Muscle layer of duodenum (tissue), 2 donors: ENCODE data around the gene UBE2I.

Experiments used
- H3K27ac ChIP-seq: one replicate; pipeline ENCODE4 v1.7.0; 2013; ENCODE audit warnings: mild to moderate bottlenecking, low read length
- H3K27me3 ChIP-seq: one replicate; pipeline ENCODE4 v1.7.0; 2013; ENCODE audit warnings: low read depth, mild to moderate bottlenecking, control low read depth, low read length
- H3K36me3 ChIP-seq, 2 donors: one replicate each; pipeline ENCODE4 v1.7.0; 2013; ENCODE audit warnings: low read length in 2 of 2, control low read depth in 1 of 2, mild to moderate bottlenecking in 1 of 2; ENCODE audit not compliant: insufficient read depth in 2 of 2, control insufficient read depth in 1 of 2
- H3K4me1 ChIP-seq, 2 donors: one replicate each; pipeline ENCODE4 v1.7.0; 2013; ENCODE audit warnings: low read length in 2 of 2, mild to moderate bottlenecking in 2 of 2, control low read depth in 1 of 2, moderate library complexity in 1 of 2; ENCODE audit not compliant: insufficient read depth in 2 of 2, control insufficient read depth in 1 of 2
- H3K4me3 ChIP-seq, 2 donors: one replicate each; pipeline ENCODE4 v1.7.0; 2013; ENCODE audit warnings: low read length in 2 of 2, low read depth in 1 of 2, mild to moderate bottlenecking in 1 of 2
- H3K9me3 ChIP-seq, 2 donors: one replicate each; pipeline ENCODE4 v1.7.0; 2013; ENCODE audit warnings: low read length in 2 of 2, control low read depth in 1 of 2, mild to moderate bottlenecking in 1 of 2; ENCODE audit not compliant: control insufficient read depth in 1 of 2
- donor health status: healthy.

UBE2I gene

GRCh38 chr16:1311212-1311737 lies 1.8 kb downstream of the UBE2I start:
- Histone ChIP-seq H3K9me3 (no peaks in the 10 kb centered on the region), H3K36me3 (peaks cover 13 to 27% of the 10 kb centered on the region in 2 donors), H3K4me1 (peaks cover 10 to 48% of the 10 kb centered on the region in 2 donors), H3K4me3 (peak overlapping the region; percentile 81 to 92), H3K27me3 (no peaks in the 10 kb centered on the region), H3K27ac (peak overlapping the region; percentile 8)

DNA sequence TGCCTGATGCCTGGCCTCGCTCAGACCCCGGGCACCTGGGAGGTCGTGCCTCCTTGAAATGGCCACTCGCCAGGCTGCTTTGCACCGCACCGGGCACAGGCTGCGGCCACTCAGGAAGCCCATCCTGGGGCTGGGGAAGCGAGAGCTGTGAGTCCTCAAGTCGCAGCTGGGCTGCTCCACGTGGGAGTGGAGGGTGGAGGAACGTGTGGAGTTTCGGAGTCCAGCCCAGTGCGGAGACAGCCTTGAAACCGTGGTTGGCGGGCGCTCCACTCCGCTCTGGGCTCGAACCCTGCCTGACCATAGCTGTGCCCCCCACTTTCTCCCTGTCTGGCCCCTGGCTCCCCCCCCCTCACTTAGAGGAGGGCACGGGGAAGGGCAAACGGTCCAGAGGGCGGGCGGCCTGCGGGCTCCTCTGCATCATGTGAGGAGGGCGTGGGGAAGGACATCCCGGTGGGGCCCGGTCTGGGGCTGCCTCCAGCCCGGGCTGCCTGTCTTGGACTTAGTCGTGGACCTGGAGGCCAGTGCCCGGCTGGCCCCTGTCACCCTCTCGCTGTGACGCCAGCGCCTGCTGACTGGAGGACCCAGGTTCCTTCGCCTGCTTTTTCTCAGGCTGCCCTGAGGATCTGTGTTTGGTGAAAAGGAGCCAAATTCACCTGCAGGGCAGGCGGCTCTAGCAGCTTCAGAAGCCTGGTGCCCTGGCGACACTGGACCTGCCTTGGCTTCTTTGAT lies 2.5 kb downstream of the UBE2I start:
- Histone ChIP-seq H3K9me3 (no peaks in the 10 kb centered on the region), H3K27ac (peak overlapping the region; percentile 8), H3K27me3 (no peaks in the 10 kb centered on the region), H3K4me1 (peaks cover 10 to 48% of the 10 kb centered on the region in 2 donors), H3K36me3 (peaks cover 18 to 32% of the 10 kb centered on the region in 2 donors), H3K4me3 (peak overlapping the region; percentile 81 to 92)

- H3K4me1 ChIP-seq: peaks cover 10 to 48% of the 10 kb centered on the region in 2 donors
- no peaks in the 10 kb centered on the region for H3K9me3 ChIP-seq
- H3K4me3 ChIP-seq: peak overlapping the region in 1 of 2 donors; percentile 92
- H3K27ac ChIP-seq: no peak overlapping the region
- H3K27me3 ChIP-seq: no peaks in the 10 kb centered on the region
- peaks cover 22 to 38% of the 10 kb centered on the region in 2 donors for H3K36me3 ChIP-seq
Observed at GRCh38 chr16:1312467-1312816, 3.0 kb downstream of the UBE2I start.

- Histone ChIP-seq H3K9me3 (no peaks in the 10 kb centered on the region), H3K4me3 (peak overlapping the region in 1 of 2 donors; percentile 92), H3K36me3 (peaks cover 27 to 42% of the 10 kb centered on the region in 2 donors), H3K27ac (no peak overlapping the region), H3K27me3 (no peaks in the 10 kb centered on the region), H3K4me1 (peaks cover 10 to 48% of the 10 kb centered on the region in 2 donors)
Observed at GRCh38 chr16:1312903-1313302, 3.5 kb downstream of the UBE2I start.

- Histone ChIP-seq H3K4me1 (peaks cover 10 to 48% of the 10 kb centered on the region in 2 donors), H3K4me3 (no peak overlapping the region), H3K27me3 (no peaks in the 10 kb centered on the region), H3K9me3 (no peaks in the 10 kb centered on the region), H3K27ac (no peak overlapping the region), H3K36me3 (peaks cover 35 to 52% of the 10 kb centered on the region in 2 donors)
Observed at GRCh38 chr16:1313721-1314369, 4.4 kb downstream of the UBE2I start.

DNA sequence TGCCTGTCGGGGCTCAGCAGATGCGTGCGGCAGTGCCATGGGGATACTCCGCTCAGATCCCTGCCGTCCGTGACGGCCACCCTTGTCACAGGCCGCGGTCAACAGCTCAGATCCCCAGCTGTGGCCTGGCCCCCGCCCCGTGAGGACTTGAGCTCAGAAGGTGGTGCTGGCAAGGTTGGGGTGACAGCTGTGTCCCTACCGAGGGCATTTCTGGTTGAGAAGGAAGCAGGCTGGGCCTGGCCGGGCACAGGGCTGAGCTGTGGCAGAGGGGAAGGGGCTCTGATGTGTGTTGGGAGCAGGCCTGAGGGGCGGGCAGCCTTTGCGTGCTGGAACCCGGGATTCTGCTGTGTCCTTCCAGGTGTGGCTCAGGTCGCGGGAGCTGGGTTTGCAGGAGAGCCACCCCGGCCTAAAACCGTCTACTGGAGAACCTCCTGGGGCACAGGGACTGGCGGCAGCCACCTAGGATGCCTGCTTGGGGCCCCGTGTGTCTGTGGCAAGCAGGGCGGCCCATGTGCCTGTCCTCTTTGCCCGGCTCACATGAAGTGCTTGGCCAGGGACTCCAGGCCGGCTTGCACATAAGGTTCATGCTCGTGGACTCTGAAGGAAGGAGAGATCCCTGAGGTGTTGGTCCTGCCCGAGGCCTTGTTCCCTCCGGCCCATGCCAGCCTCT lies 5.1 kb downstream of the UBE2I start:
- H3K9me3 ChIP-seq: no peaks in the 10 kb centered on the region
- H3K27ac ChIP-seq: no peak overlapping the region
- peaks cover 41 to 59% of the 10 kb centered on the region in 2 donors for H3K36me3 ChIP-seq
- no peak overlapping the region for H3K4me3 ChIP-seq
- H3K4me1 ChIP-seq: peaks cover 10 to 48% of the 10 kb centered on the region in 2 donors
- no peaks in the 10 kb centered on the region for H3K27me3 ChIP-seq

- Histone ChIP-seq H3K4me1 (peaks cover 10 to 43% of the 10 kb centered on the region in 2 donors), H3K9me3 (no peaks in the 10 kb centered on the region), H3K4me3 (no peak overlapping the region), H3K27ac (no peak overlapping the region), H3K36me3 (peaks cover 49 to 67% of the 10 kb centered on the region in 2 donors), H3K27me3 (no peaks in the 10 kb centered on the region)
Observed at GRCh38 chr16:1315081-1316032, 5.9 kb downstream of the UBE2I start.

- Histone ChIP-seq H3K4me1 (peaks cover 7 to 37% of the 10 kb centered on the region in 2 donors), H3K4me3 (no peak overlapping the region), H3K27me3 (no peaks in the 10 kb centered on the region), H3K27ac (no peak overlapping the region), H3K9me3 (no peaks in the 10 kb centered on the region), H3K36me3 (peaks cover 50 to 73% of the 10 kb centered on the region in 2 donors)
Observed at GRCh38 chr16:1316033-1316405, 6.6 kb downstream of the UBE2I start.

DNA sequence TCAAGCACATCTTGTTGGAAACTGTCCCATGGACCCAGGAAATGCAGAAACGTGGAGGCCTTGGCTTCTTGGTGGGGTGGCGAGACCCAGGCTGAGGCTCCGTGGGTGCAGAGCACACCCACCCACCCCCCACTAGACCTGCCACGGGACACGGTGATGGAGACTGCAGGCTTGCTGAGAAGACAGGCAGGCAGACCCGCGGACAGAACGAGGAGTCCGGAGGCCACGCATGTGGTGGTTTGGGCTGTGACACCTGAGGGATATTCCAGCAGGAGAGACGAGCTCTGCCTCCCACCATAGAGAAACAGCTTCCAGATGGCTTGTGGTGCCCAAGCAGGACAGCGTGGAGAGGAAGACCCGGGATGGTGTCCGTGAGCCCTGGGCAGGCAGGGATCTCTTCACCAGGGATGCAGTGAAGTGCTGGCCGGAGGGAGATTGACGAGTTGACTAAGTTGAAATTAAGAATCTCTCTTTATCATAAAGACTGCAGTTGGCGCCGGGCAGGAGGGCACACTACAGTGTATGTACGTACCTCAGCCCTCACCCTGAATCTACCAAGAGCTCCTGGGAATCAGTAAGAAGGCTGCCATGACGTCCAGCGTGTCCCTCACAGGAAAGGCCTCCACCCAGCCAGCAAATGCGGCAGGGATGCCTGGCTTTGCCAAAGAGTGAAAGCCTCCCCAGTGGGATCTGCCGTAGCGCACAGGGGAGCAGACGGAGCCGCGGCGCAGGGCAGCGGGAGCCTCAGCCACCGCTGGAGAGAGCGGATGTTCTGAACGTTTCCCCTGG lies 8.2 kb downstream of the UBE2I start:
- H3K9me3 ChIP-seq: no peaks in the 10 kb centered on the region
- no peaks in the 10 kb centered on the region for H3K27me3 ChIP-seq
- peaks cover 0 to 20% of the 10 kb centered on the region in 2 donors for H3K4me1 ChIP-seq
- peaks cover 47 to 83% of the 10 kb centered on the region in 2 donors for H3K36me3 ChIP-seq
- no peak overlapping the region for H3K27ac ChIP-seq
- no peak overlapping the region for H3K4me3 ChIP-seq

DNA sequence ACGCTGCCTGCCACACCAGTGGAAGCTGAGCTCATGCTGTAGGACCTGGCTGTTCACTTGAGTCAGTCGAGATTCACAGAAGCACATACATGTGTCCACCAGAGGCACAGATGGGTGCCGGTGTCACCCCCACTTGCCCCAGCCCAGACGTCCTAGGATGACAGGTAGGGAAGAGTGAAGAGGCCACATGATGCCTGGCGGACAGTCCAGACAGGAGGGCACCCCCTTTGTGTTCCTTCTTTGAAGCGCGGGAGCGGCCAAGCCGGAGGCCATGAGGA lies 8.8 kb downstream of the UBE2I start:
- Histone ChIP-seq H3K36me3 (peaks cover 47 to 85% of the 10 kb centered on the region in 2 donors), H3K4me1 (peaks cover 0 to 15% of the 10 kb centered on the region in 2 donors), H3K27me3 (no peaks in the 10 kb centered on the region), H3K27ac (no peak overlapping the region), H3K4me3 (no peak overlapping the region), H3K9me3 (no peaks in the 10 kb centered on the region)
